Ectodermal cell (in vitro differentiated cells): ENCODE results near the gene ZNF415.

Source experiments
- H3K27ac ChIP-seq: 2 replicates; pipeline ENCODE4 v1.7.0; 2013; ENCODE audit warnings: mild to moderate bottlenecking, low read depth, low read length; ENCODE audit not compliant: insufficient read depth, poor library complexity, severe bottlenecking
- H3K27me3 ChIP-seq: 2 replicates; pipeline ENCODE4 v1.7.0; 2013; ENCODE audit warnings: mild to moderate bottlenecking, low read length; ENCODE audit not compliant: insufficient read depth, control insufficient read depth, poor library complexity, severe bottlenecking
- H3K36me3 ChIP-seq: one replicate; pipeline ENCODE4 v1.7.0; 2013; ENCODE audit warnings: low read length; ENCODE audit not compliant: control insufficient read depth, insufficient read depth
- H3K4me1 ChIP-seq: one replicate; pipeline ENCODE4 v1.7.0; 2013; ENCODE audit warnings: low read length; ENCODE audit not compliant: control insufficient read depth, insufficient read depth
- H3K4me3 ChIP-seq: 2 replicates; pipeline ENCODE4 v1.7.0; 2013; ENCODE audit warnings: low read depth, low read length, control low read depth; ENCODE audit not compliant: insufficient read depth
- H3K9me3 ChIP-seq: 2 replicates; pipeline ENCODE4 v1.7.0; 2013; ENCODE audit warnings: mild to moderate bottlenecking, low read length, moderate library complexity; ENCODE audit not compliant: control insufficient read depth
- WGBS, 2 experiments: methylation state at CpG; one replicate each; pipeline ENCODE4 v1.1.7; 2013; ENCODE audit warnings: missing lambda C conversion rate in 2 of 2; 5-methylcytosine and 5-hydroxymethylcytosine counted together

The ZNF415 gene

GRCh38 chr19:53091413-53092254, 41.1 kb downstream of the ZNF415 start:
- H3K36me3 ChIP-seq, result peaks cover 24% of the 10 kb centered on the region
- H3K4me1 ChIP-seq, result no peaks in the 10 kb centered on the region
- H3K9me3 ChIP-seq, result no peaks in the 10 kb centered on the region
- WGBS, 2 experiments, result 75 to 77% methylated on average over 14 to 17 of the region's 19 CpGs
- H3K27ac ChIP-seq, result no peak overlapping the region
- H3K4me3 ChIP-seq, result no peak overlapping the region
- H3K27me3 ChIP-seq, result no peaks in the 10 kb centered on the region

DNA sequence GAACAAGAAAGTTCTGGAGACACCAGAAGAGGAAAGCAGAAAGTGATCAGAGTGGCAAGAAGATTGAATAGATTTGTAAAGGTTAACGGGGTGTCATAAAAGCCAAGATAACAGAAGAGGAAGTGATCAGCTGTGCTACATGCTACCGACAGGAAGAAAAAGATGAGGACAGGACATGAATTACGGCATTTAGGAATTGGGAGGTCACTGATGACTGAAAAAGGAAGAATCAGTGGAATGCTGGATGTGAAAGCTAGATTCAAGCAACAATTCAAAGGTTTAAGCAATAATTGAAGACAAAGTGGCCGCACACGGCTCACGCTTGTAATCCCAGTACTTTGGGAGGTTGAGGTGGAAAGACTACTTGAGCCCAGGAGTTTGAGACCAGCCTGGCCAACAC, 44.6 kb downstream of the ZNF415 start:
- H3K4me3 ChIP-seq, result no peak overlapping the region
- H3K27ac ChIP-seq, result no peak overlapping the region
- H3K36me3 ChIP-seq, result peaks cover 49% of the 10 kb centered on the region
- WGBS, 2 experiments, result 95 to 96% methylated on average over 6 of the region's 6 CpGs
- no peaks in the 10 kb centered on the region for H3K9me3 ChIP-seq
- no peaks in the 10 kb centered on the region for H3K4me1 ChIP-seq
- no peaks in the 10 kb centered on the region for H3K27me3 ChIP-seq

- H3K36me3 ChIP-seq, result peaks cover 52% of the 10 kb centered on the region
These were observed 45.8 kb downstream of the ZNF415 start for GRCh38 chr19:53086949-53087348.

DNA sequence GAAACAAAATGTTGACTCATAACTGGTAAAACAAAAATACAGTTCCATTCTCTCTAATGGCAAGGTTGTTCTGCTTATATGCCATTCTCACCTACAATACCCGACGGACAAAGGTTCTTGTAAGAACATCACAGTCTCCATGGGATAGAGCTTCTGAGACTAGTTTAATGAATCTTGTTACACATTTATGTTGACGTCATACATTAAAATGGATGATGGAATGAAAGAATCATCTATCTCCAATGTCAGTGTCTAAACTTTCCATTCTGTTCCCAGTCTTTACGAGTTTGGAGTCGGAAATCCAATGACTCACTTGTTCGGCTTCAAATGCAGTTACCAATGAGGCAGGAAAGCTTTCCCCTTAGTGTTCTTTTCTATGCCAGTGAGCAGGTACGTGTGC, 47.2 kb downstream of the ZNF415 start:
- 95 to 97% methylated on average over 7 of the region's 7 CpGs for WGBS, 2 experiments
- H3K4me3 ChIP-seq, result no peak overlapping the region
- H3K27ac ChIP-seq, result no peak overlapping the region
- H3K27me3 ChIP-seq, result no peaks in the 10 kb centered on the region
- H3K36me3 ChIP-seq, result peaks cover 41% of the 10 kb centered on the region
- peaks cover 2% of the 10 kb centered on the region for H3K9me3 ChIP-seq
- no peaks in the 10 kb centered on the region for H3K4me1 ChIP-seq

More at GRCh38 chr19:53086949-53087348, 45.8 kb downstream of the ZNF415 start:
- 88 to 95% methylated on average over 5 of the region's 5 CpGs for WGBS, 2 experiments
- no peaks in the 10 kb centered on the region for H3K27me3 ChIP-seq
- H3K27ac ChIP-seq, result no peak overlapping the region
- H3K4me1 ChIP-seq, result no peaks in the 10 kb centered on the region
- H3K4me3 ChIP-seq, result no peak overlapping the region
- H3K9me3 ChIP-seq, result no peaks in the 10 kb centered on the region

- H3K4me1 ChIP-seq, result no peaks in the 10 kb centered on the region
- H3K36me3 ChIP-seq, result peaks cover 29% of the 10 kb centered on the region
- no peaks in the 10 kb centered on the region for H3K27me3 ChIP-seq
- H3K4me3 ChIP-seq, result no peak overlapping the region
- H3K9me3 ChIP-seq, result peaks cover 2% of the 10 kb centered on the region
- H3K27ac ChIP-seq, result no peak overlapping the region
- 96 to 98% methylated on average over 3 of the region's 3 CpGs for WGBS, 2 experiments
These were observed 49.8 kb downstream of the ZNF415 start for GRCh38 chr19:53082929-53083328.

DNA sequence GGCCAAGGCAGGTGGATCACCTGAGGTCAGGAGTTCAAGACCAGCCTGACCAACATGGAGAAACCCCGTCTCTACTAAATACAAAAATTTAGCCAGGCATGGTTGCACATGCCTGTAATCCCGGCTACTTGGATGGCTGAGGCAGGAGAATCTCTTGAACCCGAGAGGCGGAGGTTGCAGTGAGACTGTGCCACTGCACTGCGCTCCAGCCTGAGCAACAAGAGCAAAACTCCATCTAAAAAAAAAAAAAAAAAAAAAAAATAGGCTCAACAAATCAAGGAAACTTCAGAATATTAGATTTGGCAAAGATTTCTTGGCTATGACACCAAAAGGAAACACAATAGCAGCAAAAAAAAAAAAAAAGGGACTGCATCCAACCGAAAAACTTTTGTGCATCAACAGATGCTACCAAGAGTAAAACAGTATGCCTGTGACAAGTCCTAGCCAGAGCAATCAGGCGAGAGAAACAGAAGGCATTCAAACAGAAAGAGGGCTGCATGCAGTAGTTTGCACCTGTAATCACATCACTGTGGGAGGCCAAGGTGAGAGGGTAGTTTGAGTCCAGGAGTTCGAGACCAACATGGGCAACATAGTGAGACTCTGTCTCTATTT, 53.3 kb downstream of the ZNF415 start:
- Histone ChIP-seq H3K9me3 (peaks cover 2% of the 10 kb centered on the region), H3K4me1 (no peaks in the 10 kb centered on the region), H3K36me3 (peaks cover 14% of the 10 kb centered on the region), H3K27ac (no peak overlapping the region), H3K4me3 (no peak overlapping the region), H3K27me3 (no peaks in the 10 kb centered on the region)
- 81 to 82% methylated on average over 8 of the region's 8 CpGs for WGBS, 2 experiments

GRCh38 chr19:53078668-53079067, 54.0 kb downstream of the ZNF415 start:
- 93% methylated on average over 1 of the region's 1 CpG; no CpG with 5 or more reads in 1 of the 2 experiments for WGBS, 2 experiments
- Histone ChIP-seq H3K9me3 (peaks cover 2% of the 10 kb centered on the region), H3K27me3 (no peaks in the 10 kb centered on the region), H3K36me3 (peaks cover 16% of the 10 kb centered on the region), H3K4me3 (no peak overlapping the region), H3K27ac (no peak overlapping the region), H3K4me1 (no peaks in the 10 kb centered on the region)

GRCh38 chr19:53076984-53077383, 55.7 kb downstream of the ZNF415 start:
- WGBS, 2 experiments, result 12 to 14% methylated on average over 10 of the region's 10 CpGs
- Histone ChIP-seq H3K36me3 (peaks cover 24% of the 10 kb centered on the region), H3K9me3 (peaks cover 2% of the 10 kb centered on the region)

GRCh38 chr19:53068834-53069233, 63.9 kb downstream of the ZNF415 start:
- H3K27ac ChIP-seq, result no peak overlapping the region

More at GRCh38 chr19:53076984-53077383, 55.7 kb downstream of the ZNF415 start:
- no peak overlapping the region for H3K27ac ChIP-seq
- no peaks in the 10 kb centered on the region for H3K4me1 ChIP-seq
- no peak overlapping the region for H3K4me3 ChIP-seq
- no peaks in the 10 kb centered on the region for H3K27me3 ChIP-seq

DNA sequence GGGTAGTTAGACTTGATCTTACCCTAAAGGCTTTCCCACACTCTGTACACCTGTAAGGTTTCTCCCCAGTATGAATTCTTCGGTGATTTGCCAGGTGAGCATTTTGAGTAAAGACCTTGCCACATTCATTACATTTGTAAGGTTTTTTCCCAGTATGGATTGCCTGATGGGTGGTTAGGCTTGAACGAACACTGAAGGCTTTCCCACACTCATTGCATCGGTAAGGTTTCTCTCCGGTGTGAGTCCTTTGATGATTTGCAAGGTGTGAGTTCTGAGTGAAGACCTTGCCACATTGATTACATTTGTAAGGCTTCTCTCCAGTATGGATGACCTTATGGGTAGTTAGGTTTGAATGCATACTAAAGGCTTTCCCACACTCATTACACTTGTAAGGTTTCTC, 64.5 kb downstream of the ZNF415 start:
- WGBS, 2 experiments, result 97 to 98% methylated on average over 4 of the region's 4 CpGs
- H3K27ac ChIP-seq, result no peak overlapping the region
- no peak overlapping the region for H3K4me3 ChIP-seq
- peaks cover 63% of the 10 kb centered on the region for H3K36me3 ChIP-seq
- H3K27me3 ChIP-seq, result no peaks in the 10 kb centered on the region
- no peaks in the 10 kb centered on the region for H3K4me1 ChIP-seq
- H3K9me3 ChIP-seq, result peaks cover 9% of the 10 kb centered on the region

More at GRCh38 chr19:53068834-53069233, 63.9 kb downstream of the ZNF415 start:
- peaks cover 68% of the 10 kb centered on the region for H3K36me3 ChIP-seq
- peaks cover 9% of the 10 kb centered on the region for H3K9me3 ChIP-seq
- H3K4me3 ChIP-seq, result no peak overlapping the region
- WGBS, 2 experiments, result 97 to 100% methylated on average over 5 of the region's 5 CpGs
- no peaks in the 10 kb centered on the region for H3K27me3 ChIP-seq
- no peaks in the 10 kb centered on the region for H3K4me1 ChIP-seq
